ENCODE data around the gene SPACDR. TPM values are rescaled to one million over a fixed set of nuclear protein-coding genes. Genes with fewer than 3 reads are reported as not detected.

SPACDR gene
- total RNA-seq, 3 donors from 2014 or later (not counting 1 experiment from before 2014, with no cell fraction given): 2.3 to 4.1 (median 3.9) TPM

DNA sequence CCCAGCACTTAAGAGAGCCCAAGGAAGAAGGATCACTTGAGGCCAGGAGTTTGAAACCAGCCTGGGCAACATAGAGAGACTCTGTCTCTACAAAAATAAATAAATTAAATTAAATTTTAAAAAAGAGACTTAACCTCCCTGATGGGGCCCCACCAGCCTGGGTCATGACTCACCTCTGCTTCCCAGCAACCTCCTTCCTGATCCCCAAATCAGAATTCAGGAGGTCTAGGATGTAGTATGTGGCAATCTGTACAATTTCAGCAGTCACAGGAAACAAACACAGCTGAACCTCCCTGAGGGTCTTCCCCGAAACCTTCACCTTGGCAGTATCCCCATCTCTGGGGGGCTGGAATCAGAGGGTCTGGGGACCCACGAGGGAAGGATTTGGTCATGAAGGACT is 18.0 kb downstream of the SPACDR start:
- H3K4me3 ChIP-seq (ENCODE audit: low read length): no peak overlapping the region
- no peaks in the 10 kb centered on the region for H3K9me3 Mint-ChIP-seq
- no peak for DNase-seq
- intact Hi-C loops (cut with micrococcal nuclease): no loop called here
- H3K27me3 Mint-ChIP-seq (ENCODE audit: low read depth in 2 of 2): no peaks in the 10 kb centered on the region
- no peaks in the 10 kb centered on the region for H3K36me3 ChIP-seq (ENCODE audit: control insufficient read depth, insufficient read depth, low read length)
- WGBS (ENCODE audit: insufficient coverage): 81% methylated on average over 2 of the region's 2 CpGs
- TF ChIP-seq, protein P1, sequence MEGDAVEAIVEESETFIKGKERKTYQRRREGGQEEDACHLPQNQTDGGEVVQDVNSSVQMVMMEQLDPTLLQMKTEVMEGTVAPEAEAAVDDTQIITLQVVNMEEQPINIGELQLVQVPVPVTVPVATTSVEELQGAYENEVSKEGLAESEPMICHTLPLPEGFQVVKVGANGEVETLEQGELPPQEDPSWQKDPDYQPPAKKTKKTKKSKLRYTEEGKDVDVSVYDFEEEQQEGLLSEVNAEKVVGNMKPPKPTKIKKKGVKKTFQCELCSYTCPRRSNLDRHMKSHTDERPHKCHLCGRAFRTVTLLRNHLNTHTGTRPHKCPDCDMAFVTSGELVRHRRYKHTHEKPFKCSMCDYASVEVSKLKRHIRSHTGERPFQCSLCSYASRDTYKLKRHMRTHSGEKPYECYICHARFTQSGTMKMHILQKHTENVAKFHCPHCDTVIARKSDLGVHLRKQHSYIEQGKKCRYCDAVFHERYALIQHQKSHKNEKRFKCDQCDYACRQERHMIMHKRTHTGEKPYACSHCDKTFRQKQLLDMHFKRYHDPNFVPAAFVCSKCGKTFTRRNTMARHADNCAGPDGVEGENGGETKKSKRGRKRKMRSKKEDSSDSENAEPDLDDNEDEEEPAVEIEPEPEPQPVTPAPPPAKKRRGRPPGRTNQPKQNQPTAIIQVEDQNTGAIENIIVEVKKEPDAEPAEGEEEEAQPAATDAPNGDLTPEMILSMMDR (IDR thresholded peaks at IDR 0.05): no peak
- H3K4me1 ChIP-seq (ENCODE audit: control insufficient read depth, insufficient read depth, low read length): peaks cover 24% of the 10 kb centered on the region
- peaks cover 0 to 10% of the 10 kb centered on the region in 2 donors for H3K4me1 Mint-ChIP-seq
- H3K27me3 ChIP-seq (ENCODE audit: control insufficient read depth, insufficient read depth, low read length): no peaks in the 10 kb centered on the region
- H3K27ac ChIP-seq (ENCODE audit: low read length): no peak overlapping the region
- H3K27ac Mint-ChIP-seq: no peak overlapping the region
- ATAC-seq: no peak
- no peaks in the 10 kb centered on the region for H3K36me3 Mint-ChIP-seq
- no peak overlapping the region for H3K4me3 Mint-ChIP-seq
- no peaks in the 10 kb centered on the region for H3K9me3 ChIP-seq (ENCODE audit: control insufficient read depth, insufficient read depth, low read length)

DNA sequence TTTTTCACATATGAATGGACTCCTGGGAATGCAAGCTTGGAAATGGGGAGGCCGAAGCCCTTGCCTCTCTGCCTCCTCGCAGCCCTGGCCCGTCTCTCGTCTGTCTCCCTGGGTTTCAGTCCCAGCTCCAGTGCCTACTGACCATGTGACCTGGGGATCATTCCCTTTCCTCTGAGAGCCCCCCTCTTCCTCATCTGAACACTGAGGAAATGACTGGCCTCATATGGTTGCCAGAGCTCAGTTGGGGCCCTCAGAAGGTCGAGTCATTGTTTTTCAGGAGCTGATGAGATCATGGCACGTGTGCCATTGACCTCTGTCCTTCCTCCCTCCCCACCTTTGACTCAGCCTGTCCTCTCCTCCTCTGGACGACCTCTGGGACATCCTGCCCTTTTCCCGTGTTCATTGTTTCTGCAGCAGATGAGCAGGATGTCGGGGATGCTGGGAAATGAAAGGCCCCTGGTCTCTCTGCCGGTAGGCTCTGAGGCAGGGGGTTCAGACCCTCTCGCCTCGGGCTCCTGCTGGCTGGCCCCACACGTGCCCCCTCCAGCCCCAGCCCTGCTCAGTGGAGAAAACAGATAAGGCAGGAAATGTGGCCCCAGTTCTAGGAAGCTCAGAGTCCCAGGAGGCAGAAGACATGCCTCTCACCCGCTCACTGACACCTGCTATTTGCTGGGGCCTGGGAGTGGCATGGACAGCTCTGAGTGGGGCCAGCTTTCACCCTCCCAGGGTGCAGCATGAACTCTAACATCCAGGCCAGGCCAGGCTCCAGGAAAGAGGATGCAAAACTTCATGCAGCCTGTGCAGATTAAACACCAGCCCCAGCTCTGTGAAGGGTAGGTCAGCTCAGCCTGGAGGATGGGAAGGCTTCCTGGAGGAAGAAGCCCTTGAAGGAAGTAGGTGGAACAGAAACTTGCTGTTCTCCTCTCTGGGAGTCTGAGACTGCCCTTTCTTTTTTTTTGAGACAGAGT is 19.5 kb downstream of the SPACDR start:
- intact Hi-C loops (cut with micrococcal nuclease): no loop called here

DNA sequence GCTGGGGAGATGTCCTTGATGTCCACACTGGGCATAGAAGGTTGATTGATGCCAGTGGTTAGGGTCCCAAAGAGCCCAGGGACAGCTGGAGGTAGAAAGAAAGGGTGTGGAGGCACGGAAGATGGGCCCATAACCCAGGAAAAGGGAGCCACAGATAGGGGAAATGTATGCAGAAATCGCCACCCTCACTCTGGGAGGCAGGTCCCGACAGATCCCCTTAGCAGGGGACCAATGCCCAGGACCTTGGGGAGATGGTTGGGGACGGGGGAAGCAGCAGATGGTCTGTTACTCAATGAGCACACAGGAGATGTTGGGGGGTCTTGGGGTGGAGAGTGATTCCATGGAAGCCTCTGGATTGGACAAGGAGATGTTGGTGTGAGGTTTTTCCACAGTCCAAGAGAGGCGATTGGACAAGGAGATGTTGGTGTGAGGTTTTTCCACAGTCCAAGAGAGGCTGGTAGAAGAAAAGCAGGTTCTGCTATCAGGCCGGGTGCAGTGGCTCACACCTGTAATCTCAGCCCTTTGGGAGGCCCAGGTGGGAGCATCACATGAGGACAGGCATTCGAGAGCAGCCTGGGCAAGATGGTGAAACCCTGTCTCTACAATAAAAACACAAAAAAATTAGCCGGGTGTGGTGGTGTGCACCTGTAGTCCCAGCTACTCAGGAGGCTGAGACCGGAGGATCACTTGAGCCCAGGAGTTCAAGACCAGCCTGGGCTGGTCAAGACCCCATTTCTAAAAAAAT is 20.8 kb downstream of the SPACDR start:
- ATAC-seq: no peak
- TF ChIP-seq, protein P1 (IDR thresholded peaks at IDR 0.05): no peak
- Histone ChIP-seq H3K4me3 (ENCODE audit: low read length) (no peak overlapping the region), H3K36me3 (ENCODE audit: control insufficient read depth, insufficient read depth, low read length) (no peaks in the 10 kb centered on the region), H3K27ac (ENCODE audit: low read length) (no peak overlapping the region), H3K9me3 (ENCODE audit: control insufficient read depth, insufficient read depth, low read length) (no peaks in the 10 kb centered on the region), H3K27me3 (ENCODE audit: control insufficient read depth, insufficient read depth, low read length) (no peaks in the 10 kb centered on the region), H3K4me1 (ENCODE audit: control insufficient read depth, insufficient read depth, low read length) (peaks cover 14% of the 10 kb centered on the region)
- DNase-seq: no peak
- WGBS (ENCODE audit: insufficient coverage): 92% methylated on average over 9 of the region's 9 CpGs
- no peak overlapping the region for H3K4me3 Mint-ChIP-seq
- no peaks in the 10 kb centered on the region for H3K9me3 Mint-ChIP-seq
- intact Hi-C loops (cut with micrococcal nuclease): no loop called here
- no peaks in the 10 kb centered on the region for H3K4me1 Mint-ChIP-seq
- no peak overlapping the region for H3K27ac Mint-ChIP-seq
- no peaks in the 10 kb centered on the region for H3K27me3 Mint-ChIP-seq (ENCODE audit: low read depth in 2 of 2)
- H3K36me3 Mint-ChIP-seq: no peaks in the 10 kb centered on the region

More for the DNA sequence above, 19.5 kb downstream of the SPACDR start:
- Mint-ChIP-seq H3K27me3 (ENCODE audit: low read depth in 2 of 2) (no peaks in the 10 kb centered on the region), H3K4me3 (no peak overlapping the region), H3K9me3 (no peaks in the 10 kb centered on the region), H3K36me3 (no peaks in the 10 kb centered on the region), H3K4me1 (no peaks in the 10 kb centered on the region), H3K27ac (no peak overlapping the region)
- WGBS (ENCODE audit: insufficient coverage): 52% methylated on average over 14 of the region's 14 CpGs
- Histone ChIP-seq H3K4me3 (ENCODE audit: low read length) (no peak overlapping the region), H3K36me3 (ENCODE audit: control insufficient read depth, insufficient read depth, low read length) (no peaks in the 10 kb centered on the region), H3K27me3 (ENCODE audit: control insufficient read depth, insufficient read depth, low read length) (no peaks in the 10 kb centered on the region), H3K27ac (ENCODE audit: low read length) (no peak overlapping the region), H3K4me1 (ENCODE audit: control insufficient read depth, insufficient read depth, low read length) (peaks cover 14% of the 10 kb centered on the region), H3K9me3 (ENCODE audit: control insufficient read depth, insufficient read depth, low read length) (no peaks in the 10 kb centered on the region)
- DNase-seq: no peak
- ATAC-seq: peak in 1 of 3 donors; percentile 26
- TF ChIP-seq, protein P1 (IDR thresholded peaks at IDR 0.05): no peak
